ENCODE data around the gene GOLGA8J. TPM values are rescaled to one million over a fixed set of nuclear protein-coding genes. Genes with fewer than 3 reads are reported as not detected.

Gene GOLGA8J
- total RNA-seq, 6 experiments from 2014 or later, result 0.20 to 0.55 (median 0.23) TPM; not detected in 3

Small RNA genes lying within 50 kb of the gene (small RNA-seq; reads per million reads assigned to genes)
- gene RF00096, result 0 reads per million in 2 experiments
- gene RN7SL673P, result 0 reads per million in 2 experiments

Other genes starting within 250 kb of the GOLGA8J start
- gene GOLGA8T, start 52.1 kb downstream of the GOLGA8J start, total RNA-seq, result under 1 TPM in 3 of 6 experiments, not detected in 3; 0.27 to 0.58 (median 0.29) TPM